ENCODE measurements around the gene RAB3D. TPM values are rescaled to one million over a fixed set of nuclear protein-coding genes. Genes with fewer than 3 reads are reported as not detected.
A peak's percentile ranks its signal among the peaks of the same experiment; 100 is the strongest.

The RAB3D gene
- total and polyA plus RNA-seq, 10 of the 15 experiments (the other 5 are each of a cell fraction or from before 2014, with no cell fraction given): 1.1 to 15.7 (median 6.2) TPM

DNA sequence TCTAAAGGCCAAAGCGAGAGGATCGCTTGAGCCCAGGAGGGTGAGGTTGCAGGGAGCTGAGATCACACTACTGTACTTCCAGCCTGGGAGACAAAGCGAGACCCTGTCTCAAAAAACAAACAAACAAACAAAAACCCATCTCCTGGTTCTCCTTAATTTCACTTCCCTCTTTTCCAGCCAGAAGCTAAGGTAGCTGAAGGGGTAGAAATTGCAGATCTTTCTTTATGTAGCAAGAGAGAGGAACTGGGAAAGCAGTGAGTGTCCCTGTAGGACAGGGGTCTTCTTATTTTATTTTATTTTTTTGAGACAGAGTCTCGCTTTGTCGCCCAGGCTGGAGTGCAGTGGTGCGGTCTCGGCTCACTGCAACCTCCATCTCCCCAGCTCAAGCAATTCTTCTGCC, 48.0 kb downstream of the RAB3D start:
- H3K36me3 ChIP-seq (ENCODE audit: control insufficient read depth in 2 of 2, insufficient read depth in 2 of 2, low read length in 1 of 2): no peaks in the 10 kb centered on the region
- H3K9ac ChIP-seq (ENCODE audit: control insufficient read depth, insufficient read depth, low read length): no peak overlapping the region
- DNase-seq (ENCODE audit: low read depth, low spot score) (no peak), FAIRE-seq (no peak), ATAC-seq (no peak)
- no TSS peak for BruUV-seq (replicated peaks)
- intact Hi-C loops (cut with micrococcal nuclease; ENCODE audit: unreplicated experiment) (loop anchor here (5.0 kb wide), 1 partner anchor 146 kb away; the partner anchor contains the start of genes ODAD3 and PRKCSH), in situ Hi-C loops (cut with MboI) (loop anchor here (10.0 kb wide), 1 partner anchor 183 kb away; no protein-coding TSS in a partner anchor)
- peaks cover 7% of the 10 kb centered on the region for H3K4me1 ChIP-seq (ENCODE audit: control insufficient read depth, insufficient read depth, low read length)
- ChIA-PET CTCF (interaction anchor here (0.6 to 2.0 kb wide), 7 partner anchors 48 to 192 kb away, joined by 3 to 9 read pairs (median 3); partner anchors contain the start of gene EPOR), SMC1A (ENCODE audit: uncharacterized antibody, unreplicated experiment) (interaction anchor here (0.8 to 4.1 kb wide), 3 partner anchors 27 to 191 kb away, joined by 3 to 40 read pairs (median 3); partner anchors contain the start of gene SWSAP1), POLR2A (no interaction called here), RAD21 (ENCODE audit: unreplicated experiment) (interaction anchor here (1.7 kb wide), 1 partner anchor 90 kb away, joined by 5 read pairs; no protein-coding TSS in a partner anchor)
- H3K79me2 ChIP-seq (ENCODE audit: control insufficient read depth, insufficient read depth, low read length): no peaks in the 10 kb centered on the region
- H4K20me1 ChIP-seq (ENCODE audit: control insufficient read depth, insufficient read depth): no peaks in the 10 kb centered on the region
- no peak overlapping the region for H3K4me2 ChIP-seq (ENCODE audit: control insufficient read depth, insufficient read depth)
- TF ChIP-seq SPI1 (IDR thresholded peaks at IDR 0.05; ENCODE audit: borderline replicate concordance, insufficient read depth, low read depth, low read length): peak; percentile 56; the same call in 1 of the 2 replicates
- TF ChIP-seq LARP7 (IDR thresholded peaks at IDR 0.05): no peak
- TF ChIP-seq, protein P1, sequence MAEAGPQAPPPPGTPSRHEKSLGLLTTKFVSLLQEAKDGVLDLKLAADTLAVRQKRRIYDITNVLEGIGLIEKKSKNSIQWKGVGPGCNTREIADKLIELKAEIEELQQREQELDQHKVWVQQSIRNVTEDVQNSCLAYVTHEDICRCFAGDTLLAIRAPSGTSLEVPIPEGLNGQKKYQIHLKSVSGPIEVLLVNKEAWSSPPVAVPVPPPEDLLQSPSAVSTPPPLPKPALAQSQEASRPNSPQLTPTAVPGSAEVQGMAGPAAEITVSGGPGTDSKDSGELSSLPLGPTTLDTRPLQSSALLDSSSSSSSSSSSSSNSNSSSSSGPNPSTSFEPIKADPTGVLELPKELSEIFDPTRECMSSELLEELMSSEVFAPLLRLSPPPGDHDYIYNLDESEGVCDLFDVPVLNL (IDR thresholded peaks at IDR 0.05; ENCODE audit: low read depth, low read length): no peak
- no peaks in the 10 kb centered on the region for H3K27me3 ChIP-seq (replicated peaks in 1 of 2; ENCODE audit: control insufficient read depth in 2 of 2, insufficient read depth in 2 of 2, low read length in 1 of 2)
- H3K4me3 ChIP-seq: no peak overlapping the region
- WGBS (ENCODE audit: insufficient coverage, insufficient replicate concordance, low lambda C conversion rate, missing lambda C conversion rate): 47% methylated on average over 7 of the region's 7 CpGs
- H2AFZ ChIP-seq (ENCODE audit: control insufficient read depth, low read depth, low read length): no peak overlapping the region
- no peaks in the 10 kb centered on the region for H3K9me3 ChIP-seq (replicated peaks; ENCODE audit: control insufficient read depth, insufficient read depth, low read length)
- H3K27ac ChIP-seq (ENCODE audit: control insufficient read depth, insufficient read depth): no peak overlapping the region

DNA sequence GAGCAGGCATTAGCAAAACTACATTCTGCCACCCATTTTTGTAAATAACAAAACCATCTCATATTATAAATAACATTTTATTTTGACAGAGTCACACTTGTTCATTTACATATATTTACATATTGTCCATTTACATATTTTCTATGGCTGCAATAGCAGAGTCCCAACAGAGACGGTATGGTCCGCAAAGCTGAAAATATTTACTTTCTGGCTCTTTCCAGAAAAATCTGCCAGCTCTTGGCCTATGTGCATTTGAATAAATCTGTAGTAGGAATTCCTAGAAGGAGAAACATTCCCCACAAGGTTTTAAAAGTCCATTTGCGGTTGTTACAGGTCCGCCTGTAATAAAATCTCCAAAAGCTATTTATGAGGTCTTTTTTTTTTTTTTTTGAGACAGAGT, 49.2 kb downstream of the RAB3D start:
- no TSS peak for BruUV-seq (replicated peaks)
- peaks cover 7% of the 10 kb centered on the region for H3K4me1 ChIP-seq (ENCODE audit: control insufficient read depth, insufficient read depth, low read length)
- intact Hi-C loops (cut with micrococcal nuclease; ENCODE audit: unreplicated experiment) (loop anchor here (5.0 kb wide), 1 partner anchor 147 kb away; the partner anchor contains the start of genes ODAD3 and PRKCSH), in situ Hi-C loops (cut with MboI) (loop anchor here (10.0 kb wide), 1 partner anchor 185 kb away; no protein-coding TSS in a partner anchor)
- ChIA-PET RAD21 (ENCODE audit: unreplicated experiment) (interaction anchor here (1.0 to 1.2 kb wide), 3 partner anchors 91 to 380 kb away, joined by 3 to 4 read pairs (median 3); no protein-coding TSS in a partner anchor), POLR2A (interaction anchor here (1.6 kb wide), 1 partner anchor 84 kb away, joined by 3 read pairs; the partner anchor contains the start of gene SWSAP1), SMC1A (ENCODE audit: uncharacterized antibody, unreplicated experiment) (interaction anchor here (1.0 kb wide), 1 partner anchor 85 kb away, joined by 5 read pairs; no protein-coding TSS in a partner anchor), CTCF (interaction anchor here (0.6 to 2.0 kb wide), 4 partner anchors 31 to 535 kb away, joined by 4 to 5 read pairs (median 4); no protein-coding TSS in a partner anchor)
- H2AFZ ChIP-seq (ENCODE audit: control insufficient read depth, low read depth, low read length): no peak overlapping the region
- no peak overlapping the region for H3K4me2 ChIP-seq (ENCODE audit: control insufficient read depth, insufficient read depth)
- H3K79me2 ChIP-seq (ENCODE audit: control insufficient read depth, insufficient read depth, low read length): no peaks in the 10 kb centered on the region
- ATAC-seq: no peak
- no peaks in the 10 kb centered on the region for H3K36me3 ChIP-seq (ENCODE audit: control insufficient read depth in 2 of 2, insufficient read depth in 2 of 2, low read length in 1 of 2)
- no peak for FAIRE-seq
- DNase-seq (ENCODE audit: low read depth, low spot score): no peak
- no peaks in the 10 kb centered on the region for H4K20me1 ChIP-seq (ENCODE audit: control insufficient read depth, insufficient read depth)
- no peak overlapping the region for H3K9ac ChIP-seq (ENCODE audit: control insufficient read depth, insufficient read depth, low read length)
- no peak overlapping the region for H3K4me3 ChIP-seq
- 57% methylated on average over 4 of the region's 4 CpGs for WGBS (ENCODE audit: insufficient coverage, insufficient replicate concordance, low lambda C conversion rate, missing lambda C conversion rate)
- no peaks in the 10 kb centered on the region for H3K9me3 ChIP-seq (replicated peaks; ENCODE audit: control insufficient read depth, insufficient read depth, low read length)
- no peak overlapping the region for H3K27ac ChIP-seq (ENCODE audit: control insufficient read depth, insufficient read depth)
- no peaks in the 10 kb centered on the region for H3K27me3 ChIP-seq (replicated peaks in 1 of 2; ENCODE audit: control insufficient read depth in 2 of 2, insufficient read depth in 2 of 2, low read length in 1 of 2)
- TF ChIP-seq NRF1 (conservative IDR thresholded peaks at IDR 0.05; ENCODE audit: low read depth, low read length): no peak
- no peak for TF ChIP-seq FOXM1 (IDR thresholded peaks at IDR 0.05; ENCODE audit: low read depth, low read length)
- TF ChIP-seq ETV6 (conservative IDR thresholded peaks at IDR 0.05 in 1 of 2, IDR thresholded peaks at IDR 0.05 in 1 of 2; ENCODE audit: borderline replicate concordance in 1 of 2, low read depth in 1 of 2): no peak
- no peak for TF ChIP-seq NR2C1 (IDR thresholded peaks at IDR 0.05)
- TF ChIP-seq, protein P2, sequence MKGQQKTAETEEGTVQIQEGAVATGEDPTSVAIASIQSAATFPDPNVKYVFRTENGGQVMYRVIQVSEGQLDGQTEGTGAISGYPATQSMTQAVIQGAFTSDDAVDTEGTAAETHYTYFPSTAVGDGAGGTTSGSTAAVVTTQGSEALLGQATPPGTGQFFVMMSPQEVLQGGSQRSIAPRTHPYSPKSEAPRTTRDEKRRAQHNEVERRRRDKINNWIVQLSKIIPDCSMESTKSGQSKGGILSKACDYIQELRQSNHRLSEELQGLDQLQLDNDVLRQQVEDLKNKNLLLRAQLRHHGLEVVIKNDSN (IDR thresholded peaks at IDR 0.05; ENCODE audit: borderline replicate concordance, extremely low read length, insufficient read depth, low read depth, low read length): no peak
- TF ChIP-seq, protein P3, sequence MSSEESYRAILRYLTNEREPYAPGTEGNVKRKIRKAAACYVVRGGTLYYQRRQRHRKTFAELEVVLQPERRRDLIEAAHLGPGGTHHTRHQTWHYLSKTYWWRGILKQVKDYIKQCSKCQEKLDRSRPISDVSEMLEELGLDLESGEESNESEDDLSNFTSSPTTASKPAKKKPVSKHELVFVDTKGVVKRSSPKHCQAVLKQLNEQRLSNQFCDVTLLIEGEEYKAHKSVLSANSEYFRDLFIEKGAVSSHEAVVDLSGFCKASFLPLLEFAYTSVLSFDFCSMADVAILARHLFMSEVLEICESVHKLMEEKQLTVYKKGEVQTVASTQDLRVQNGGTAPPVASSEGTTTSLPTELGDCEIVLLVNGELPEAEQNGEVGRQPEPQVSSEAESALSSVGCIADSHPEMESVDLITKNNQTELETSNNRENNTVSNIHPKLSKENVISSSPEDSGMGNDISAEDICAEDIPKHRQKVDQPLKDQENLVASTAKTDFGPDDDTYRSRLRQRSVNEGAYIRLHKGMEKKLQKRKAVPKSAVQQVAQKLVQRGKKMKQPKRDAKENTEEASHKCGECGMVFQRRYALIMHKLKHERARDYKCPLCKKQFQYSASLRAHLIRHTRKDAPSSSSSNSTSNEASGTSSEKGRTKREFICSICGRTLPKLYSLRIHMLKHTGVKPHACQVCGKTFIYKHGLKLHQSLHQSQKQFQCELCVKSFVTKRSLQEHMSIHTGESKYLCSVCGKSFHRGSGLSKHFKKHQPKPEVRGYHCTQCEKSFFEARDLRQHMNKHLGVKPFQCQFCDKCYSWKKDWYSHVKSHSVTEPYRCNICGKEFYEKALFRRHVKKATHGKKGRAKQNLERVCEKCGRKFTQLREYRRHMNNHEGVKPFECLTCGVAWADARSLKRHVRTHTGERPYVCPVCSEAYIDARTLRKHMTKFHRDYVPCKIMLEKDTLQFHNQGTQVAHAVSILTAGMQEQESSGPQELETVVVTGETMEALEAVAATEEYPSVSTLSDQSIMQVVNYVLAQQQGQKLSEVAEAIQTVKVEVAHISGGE (CRISPR knock-in tag; IDR thresholded peaks at IDR 0.05): no peak
- no peak for TF ChIP-seq STAT3 (IDR thresholded peaks at IDR 0.05; ENCODE audit: low read depth, low read length)

Measured in GM12878 (cell line).